Measurements from ENCODE around the gene EIF4A3. TPM values are rescaled to one million over a fixed set of nuclear protein-coding genes. Genes with fewer than 3 reads are reported as not detected.

EIF4A3 gene
- total RNA-seq, 1 experiment from 2014 or later, result 160 TPM

- TF ChIP-seq CTCF (IDR thresholded peaks at IDR 0.05), result no peak
Observed at GRCh38 chr17:80104956-80105375, 42.0 kb downstream of the EIF4A3 start (continued).

- no peak overlapping the region for H3K4me3 Mint-ChIP-seq
- peaks cover 17% of the 10 kb centered on the region for H3K4me1 Mint-ChIP-seq
- H3K27ac Mint-ChIP-seq, result no peak overlapping the region
- H3K9me3 Mint-ChIP-seq, result no peaks in the 10 kb centered on the region
- no peaks in the 10 kb centered on the region for H3K36me3 Mint-ChIP-seq
- ChIA-PET POLR2A (interaction anchor here (1.3 kb wide), 1 partner anchor 8 kb away, joined by 3 read pairs; no protein-coding TSS in a partner anchor), CTCF (interaction anchor here (0.8 to 1.8 kb wide), 3 partner anchors 20 to 111 kb away, joined by 3 to 11 read pairs (median 5); no protein-coding TSS in a partner anchor)
- H3K27me3 Mint-ChIP-seq (ENCODE audit: low read depth), result peaks cover 11% of the 10 kb centered on the region
- TF ChIP-seq ZNF281 (CRISPR knock-in tag; IDR thresholded peaks at IDR 0.05) (no peak), RELA (CRISPR knock-in tag; IDR thresholded peaks at IDR 0.05; ENCODE audit: borderline replicate concordance) (no peak), ZNF396 (CRISPR knock-in tag; IDR thresholded peaks at IDR 0.05; ENCODE audit: borderline replicate concordance) (no peak), ATF2 (CRISPR knock-in tag; IDR thresholded peaks at IDR 0.05; ENCODE audit: borderline replicate concordance, low read depth) (no peak), CDX4 (CRISPR knock-in tag; IDR thresholded peaks at IDR 0.05; ENCODE audit: borderline replicate concordance) (no peak), ZNF138 (CRISPR knock-in tag; conservative IDR thresholded peaks at IDR 0.05) (no peak), AR (CRISPR knock-in tag; IDR thresholded peaks at IDR 0.05) (no peak), TEAD4 (CRISPR knock-in tag; IDR thresholded peaks at IDR 0.05) (no peak), E2F5 (CRISPR knock-in tag; IDR thresholded peaks at IDR 0.05) (no peak)
- no peak for DNase-seq (ENCODE audit: low spot score)
- ATAC-seq, result no peak
Observed at GRCh38 chr17:80104321-80104955, 42.5 kb downstream of the EIF4A3 start.
